NK-92 treated with Interleukin-12 subunit alpha and Interleukin-12 subunit beta, amount 100 ng/mL, for 24 hours (cell line): ENCODE data around the gene EIF3CL.
"Not testable (repeated sequence)": the region's sequence is repeated elsewhere in the genome, so short reads cannot be mapped to it uniquely, and the experiment has no call there.

Experiments
- DNase-seq: peaks from one replicate; lab custom pipeline; 2025; lab: John Stamatoyannopoulos, UW

Gene EIF3CL

DNA sequence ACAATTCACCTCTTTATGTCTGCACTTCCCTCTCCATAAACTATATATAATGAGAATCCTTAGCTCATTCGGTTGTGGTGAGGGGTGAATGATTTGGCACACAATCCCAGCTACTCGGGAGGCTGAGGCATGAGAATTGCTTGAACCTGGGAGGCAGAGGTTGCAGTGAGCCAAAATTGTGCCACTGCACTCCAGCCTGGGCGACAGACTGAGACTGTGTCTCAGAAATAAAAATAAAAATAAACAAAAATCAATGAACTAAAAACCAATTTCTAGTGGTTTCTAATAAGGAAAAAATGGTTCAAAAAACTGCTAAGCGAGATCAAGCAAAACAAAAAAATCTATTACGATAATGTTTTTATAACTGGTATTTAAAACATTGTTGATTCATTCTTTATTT lies 40.2 kb downstream of the EIF3CL start, which contains the start of gene NPIPB6:
Gene NPIPB6 (minus strand): TSS at position 101 of the 400 bp plus-strand sequence. CDS start 686 bp downstream, outside the sequence.
- not testable (repeated sequence) for DNase-seq

DNA sequence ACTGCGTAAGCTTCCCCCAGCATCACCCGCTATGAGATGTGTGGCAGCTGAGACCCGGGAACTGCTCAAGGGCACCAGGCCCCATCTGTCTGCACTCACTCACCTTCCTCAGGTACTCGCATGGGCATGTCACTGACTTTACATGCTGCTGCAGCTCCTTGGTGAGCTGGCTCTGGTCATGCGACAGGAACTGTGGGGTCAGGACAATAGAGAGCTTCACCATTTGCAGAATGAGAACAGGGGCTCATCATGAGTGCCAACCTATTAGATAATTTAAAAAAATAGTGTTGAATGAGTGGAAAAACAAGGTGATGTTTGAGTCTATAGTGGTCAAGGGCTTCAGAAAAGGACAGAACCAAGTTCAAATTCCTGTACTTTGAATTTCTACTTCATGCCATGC lies 41.0 kb downstream of the EIF3CL start:
- DNase-seq: not testable (repeated sequence)

DNA sequence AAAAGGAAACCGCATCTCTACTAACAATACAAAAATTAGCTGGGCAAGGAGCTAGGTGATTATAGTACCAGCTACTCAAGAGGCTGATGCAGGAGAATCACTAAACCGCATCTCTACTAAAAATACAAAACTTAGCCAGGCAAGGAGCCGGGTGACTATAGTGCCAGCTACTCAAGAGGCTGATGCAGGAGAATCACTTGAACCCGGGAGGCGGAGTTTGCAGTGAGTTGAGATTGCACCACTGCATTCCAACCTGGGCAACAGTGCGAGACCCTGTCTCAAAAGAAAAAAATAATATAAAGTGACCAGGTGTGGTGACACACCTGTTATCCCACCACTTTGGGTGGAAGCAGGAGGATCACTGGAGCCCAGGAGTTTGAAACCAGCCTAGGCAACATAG lies 65.4 kb downstream of the EIF3CL start:
- not testable (repeated sequence) for DNase-seq

DNA sequence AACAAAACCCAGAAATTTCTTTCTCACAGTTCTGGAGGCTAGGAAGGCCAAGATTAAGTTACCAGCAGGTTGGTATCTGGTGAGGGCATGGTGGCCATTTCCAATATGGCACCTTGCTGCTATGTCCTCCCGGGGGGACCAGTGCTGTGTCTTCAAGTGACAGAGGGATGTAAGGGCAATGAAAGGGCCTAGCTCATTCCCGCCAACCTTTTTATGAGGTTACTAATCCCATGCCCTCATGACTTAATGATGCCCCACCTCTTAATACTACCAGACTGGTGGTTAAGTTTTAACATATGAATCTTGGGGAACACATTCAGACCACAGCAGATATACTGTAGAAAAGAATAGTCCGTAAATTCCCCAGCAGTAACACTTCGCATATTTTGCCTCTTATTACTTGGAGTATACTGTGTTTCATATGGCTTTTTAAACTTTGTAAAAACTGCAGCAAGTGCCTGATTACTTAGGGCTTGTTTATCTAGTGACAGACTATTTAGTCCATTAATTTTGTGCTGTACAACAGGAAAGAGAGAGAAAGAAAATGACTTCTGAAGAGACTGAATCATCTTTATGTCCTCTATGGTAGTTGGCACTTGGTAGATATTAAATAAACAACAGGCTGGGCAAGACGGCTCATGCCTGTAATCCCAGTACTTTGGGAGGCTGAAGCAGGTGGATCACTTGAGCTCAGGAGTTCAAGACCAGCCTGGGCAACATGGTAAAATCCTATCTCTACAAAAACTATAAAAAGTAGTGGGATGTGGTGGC lies 66.5 kb downstream of the EIF3CL start:
- DNase-seq: not testable (repeated sequence)

- not testable (repeated sequence) for DNase-seq
These were observed 68.0 kb downstream of the EIF3CL start for GRCh38 chr16:28335678-28336077.

DNA sequence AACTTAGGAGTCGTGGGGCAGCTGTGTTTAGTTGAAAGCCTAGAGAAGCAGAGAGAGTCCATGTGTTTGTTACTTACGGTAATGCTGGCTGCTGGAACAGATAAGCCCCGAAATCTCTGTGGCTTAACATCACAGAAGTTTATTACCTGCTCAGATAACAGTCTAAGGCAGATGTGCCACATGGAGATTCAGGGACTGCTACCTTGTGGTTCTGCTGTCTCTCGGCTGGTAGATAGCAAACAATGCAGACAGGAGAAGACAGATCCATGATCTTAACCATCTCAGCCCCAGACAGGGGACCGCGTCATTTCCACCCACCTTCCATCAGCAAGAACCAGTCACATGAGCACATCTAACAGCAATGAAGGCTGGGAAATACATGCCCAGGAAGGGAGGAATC lies 71.0 kb downstream of the EIF3CL start:
- not testable (repeated sequence) for DNase-seq

DNA sequence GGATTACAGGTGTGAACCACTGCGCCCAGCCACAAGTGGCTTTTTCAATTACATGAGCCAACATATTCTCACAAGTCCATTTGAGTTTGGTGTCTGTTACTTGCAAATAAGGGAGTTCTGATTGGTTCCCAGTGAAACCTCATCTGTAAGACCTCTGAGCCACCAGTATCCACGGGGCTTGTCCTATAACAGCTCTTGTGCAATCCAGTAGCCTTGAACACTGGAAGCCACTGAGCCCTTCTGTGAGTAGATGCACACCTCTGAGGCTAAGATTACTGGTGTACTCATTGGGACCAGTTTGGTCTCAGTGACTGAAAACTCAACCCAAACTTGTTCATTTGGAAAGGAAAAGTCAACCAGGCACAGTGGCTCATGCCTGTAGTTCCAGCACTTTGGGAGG lies 72.7 kb downstream of the EIF3CL start:
- DNase-seq: not testable (repeated sequence)

DNA sequence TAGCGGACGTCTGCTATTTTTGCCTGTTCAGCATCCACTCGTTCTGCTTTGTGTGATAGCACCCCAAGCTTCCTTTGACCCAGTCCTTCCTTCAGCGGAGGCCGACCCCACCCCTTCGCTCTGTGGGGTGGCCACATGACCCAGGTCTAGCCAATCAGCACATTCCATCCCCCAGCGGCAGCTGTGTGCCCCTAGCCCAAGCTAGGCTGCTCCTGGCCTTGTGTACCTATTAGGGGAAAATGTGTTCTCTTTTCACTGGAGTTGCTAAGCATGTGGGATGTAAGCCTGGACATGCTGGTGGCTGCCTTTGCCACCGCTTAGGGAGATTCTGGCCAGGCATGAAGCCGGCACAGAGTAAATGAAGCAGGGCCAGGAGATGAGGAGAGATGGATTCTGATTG lies 73.4 kb downstream of the EIF3CL start:
- DNase-seq: not testable (repeated sequence)
